D341Med (cell line): ENCODE results near the gene TPSAB1.
"Not testable (repeated sequence)": the region's sequence is repeated elsewhere in the genome, so short reads cannot be mapped to it uniquely, and the experiment has no call there.

Experiments used
- DNase-seq: peaks from one replicate; pipeline ENCODE4 v3.0.0; 2012; ENCODE audit warnings: low spot score

The TPSAB1 gene

GRCh38 chr16:1224558-1224957 is 15.9 kb upstream of the TPSAB1 start:
- no peak for DNase-seq

GRCh38 chr16:1225051-1225451 is 15.5 kb upstream of the TPSAB1 start, which contains the start of gene TPSG1:
Gene TPSG1 (minus strand): TSS chr16:1225268. CDS start chr16:1225252, 16 bp downstream.
- DNase-seq = no peak

GRCh38 chr16:1225728-1226311 is 14.7 kb upstream of the TPSAB1 start:
- not testable (repeated sequence) for DNase-seq

GRCh38 chr16:1226692-1227091 is 13.8 kb upstream of the TPSAB1 start:
- DNase-seq = not testable (repeated sequence)

- DNase-seq = not testable (repeated sequence)
Observed at GRCh38 chr16:1228227-1228626, 12.3 kb upstream of the TPSAB1 start.

- not testable (repeated sequence) for DNase-seq
Observed at GRCh38 chr16:1229476-1229875, 11.0 kb upstream of the TPSAB1 start.

- DNase-seq = not testable (repeated sequence)
Observed at GRCh38 chr16:1230084-1230470, 10.4 kb upstream of the TPSAB1 start, which contains the start of gene TPSB2. Gene TPSB2 (minus strand): TSS chr16:1230184. CDS start chr16:1229951, 233 bp downstream.

GRCh38 chr16:1230471-1231212 is 9.9 kb upstream of the TPSAB1 start:
- not testable (repeated sequence) for DNase-seq

- not testable (repeated sequence) for DNase-seq
Observed at GRCh38 chr16:1231301-1231700, 9.2 kb upstream of the TPSAB1 start.

GRCh38 chr16:1232049-1232748 is 8.3 kb upstream of the TPSAB1 start:
- not testable (repeated sequence) for DNase-seq

- DNase-seq = not testable (repeated sequence)
Observed at GRCh38 chr16:1236659-1237058, 3.8 kb upstream of the TPSAB1 start.

GRCh38 chr16:1237990-1238389 is 2.5 kb upstream of the TPSAB1 start:
- DNase-seq = no peak

GRCh38 chr16:1238909-1239308 is 1.6 kb upstream of the TPSAB1 start:
- not testable (repeated sequence) for DNase-seq

- DNase-seq = not testable (repeated sequence)
Observed at GRCh38 chr16:1239575-1239974, 930 bp upstream of the TPSAB1 start.

- not testable (repeated sequence) for DNase-seq
Observed at GRCh38 chr16:1241081-1241480, 576 bp downstream of the TPSAB1 start.

GRCh38 chr16:1243363-1243762 is 2.9 kb downstream of the TPSAB1 start:
- not testable (repeated sequence) for DNase-seq

GRCh38 chr16:1243907-1244850 is 3.7 kb downstream of the TPSAB1 start:
- DNase-seq = not testable (repeated sequence)

GRCh38 chr16:1244881-1245280 is 4.4 kb downstream of the TPSAB1 start:
- DNase-seq = no peak

- DNase-seq = no peak
Observed at GRCh38 chr16:1245452-1246020, 5.0 kb downstream of the TPSAB1 start.

GRCh38 chr16:1247903-1248537 is 7.5 kb downstream of the TPSAB1 start:
- DNase-seq = not testable (repeated sequence)
